Measurements from ENCODE around the gene MUC5AC. TPM values are rescaled to one million over a fixed set of nuclear protein-coding genes. Genes with fewer than 3 reads are reported as not detected.

Gene MUC5AC
- total RNA-seq, 2 donors from 2014 or later = not detected

DNA sequence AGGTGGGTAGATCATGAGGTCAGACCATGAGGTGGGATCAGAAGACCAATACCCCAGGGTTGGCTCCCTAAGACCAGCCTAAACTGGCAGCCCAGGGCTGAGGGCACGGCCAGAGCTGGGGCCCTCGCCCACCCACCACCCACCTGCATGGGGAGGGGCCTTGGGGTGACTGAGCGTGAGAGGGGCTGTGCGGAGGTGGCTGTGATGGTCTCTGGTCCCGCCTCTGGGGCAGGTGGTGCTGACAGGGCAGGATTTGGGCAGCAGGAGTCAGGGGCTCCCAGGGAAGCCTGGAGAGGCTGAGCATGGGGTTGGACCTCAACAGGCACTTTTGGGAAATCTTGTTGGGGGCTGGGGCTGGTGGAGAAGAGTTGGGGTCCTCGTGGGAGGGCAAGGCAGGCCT, 39.8 kb upstream of the MUC5AC start:
- H3K27me3 Mint-ChIP-seq = peaks cover 5% of the 10 kb centered on the region
- H3K27ac Mint-ChIP-seq = no peak overlapping the region
- no peak for ATAC-seq
- no peak overlapping the region for H3K4me3 Mint-ChIP-seq
- DNase-seq = no peak
- H3K9me3 ChIP-seq (ENCODE audit: control insufficient read depth, low read length, poor library complexity, severe bottlenecking) = no peaks in the 10 kb centered on the region
- H3K36me3 Mint-ChIP-seq (ENCODE audit: low read depth) = no peaks in the 10 kb centered on the region
- H3K4me1 Mint-ChIP-seq = peaks cover 5% of the 10 kb centered on the region

- Mint-ChIP-seq H3K4me3 (no peak overlapping the region), H3K36me3 (ENCODE audit: low read depth) (no peaks in the 10 kb centered on the region), H3K27me3 (peaks cover 5% of the 10 kb centered on the region), H3K4me1 (peaks cover 5% of the 10 kb centered on the region), H3K27ac (no peak overlapping the region)
- ATAC-seq = no peak
- DNase-seq = no peak
- no peaks in the 10 kb centered on the region for H3K9me3 ChIP-seq (ENCODE audit: control insufficient read depth, low read length, poor library complexity, severe bottlenecking)
Observed at GRCh38 chr11:1118755-1119603, 38.8 kb upstream of the MUC5AC start.

DNA sequence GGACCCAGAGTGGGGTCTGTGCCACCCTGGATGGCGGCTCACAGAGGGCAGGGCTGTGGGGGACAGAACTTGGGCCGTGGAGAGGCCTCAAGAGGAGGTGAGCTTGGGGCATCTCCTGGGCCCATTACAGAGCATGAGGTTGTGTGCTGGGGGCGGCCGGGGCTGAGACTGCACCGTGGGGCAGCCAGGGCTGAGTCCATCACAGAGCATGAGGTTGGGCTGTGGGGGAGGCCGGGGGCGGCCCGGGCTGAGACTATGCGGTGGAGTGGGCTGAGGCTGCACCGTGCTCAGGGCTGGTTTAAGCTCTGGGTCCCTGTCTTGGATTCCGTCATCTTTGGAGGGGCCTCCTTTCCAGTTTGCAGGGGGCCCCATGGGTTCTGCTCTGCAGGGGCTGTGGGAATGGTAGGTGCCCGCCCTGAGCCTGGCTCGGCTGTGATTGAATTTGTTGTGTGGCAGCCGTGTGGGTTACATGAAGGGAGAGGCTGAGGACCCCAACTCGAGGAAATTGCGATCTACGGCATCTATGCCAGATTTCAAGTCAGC, 38.1 kb upstream of the MUC5AC start:
- H3K36me3 Mint-ChIP-seq (ENCODE audit: low read depth) = no peaks in the 10 kb centered on the region
- H3K4me3 Mint-ChIP-seq = no peak overlapping the region
- DNase-seq (no peak), ATAC-seq (no peak)
- H3K27me3 Mint-ChIP-seq = peaks cover 5% of the 10 kb centered on the region
- no peak overlapping the region for H3K27ac Mint-ChIP-seq
- H3K9me3 ChIP-seq (ENCODE audit: control insufficient read depth, low read length, poor library complexity, severe bottlenecking) = no peaks in the 10 kb centered on the region
- H3K4me1 Mint-ChIP-seq = peaks cover 1% of the 10 kb centered on the region

GRCh38 chr11:1120532-1121330, 37.0 kb upstream of the MUC5AC start:
- H3K36me3 Mint-ChIP-seq (ENCODE audit: low read depth) = no peaks in the 10 kb centered on the region
- H3K4me3 Mint-ChIP-seq = no peak overlapping the region
- no peak for DNase-seq
- no peaks in the 10 kb centered on the region for H3K4me1 Mint-ChIP-seq
- peaks cover 5% of the 10 kb centered on the region for H3K27me3 Mint-ChIP-seq
- no peaks in the 10 kb centered on the region for H3K9me3 ChIP-seq (ENCODE audit: control insufficient read depth, low read length, poor library complexity, severe bottlenecking)
- ATAC-seq = no peak
- no peak overlapping the region for H3K27ac Mint-ChIP-seq

DNA sequence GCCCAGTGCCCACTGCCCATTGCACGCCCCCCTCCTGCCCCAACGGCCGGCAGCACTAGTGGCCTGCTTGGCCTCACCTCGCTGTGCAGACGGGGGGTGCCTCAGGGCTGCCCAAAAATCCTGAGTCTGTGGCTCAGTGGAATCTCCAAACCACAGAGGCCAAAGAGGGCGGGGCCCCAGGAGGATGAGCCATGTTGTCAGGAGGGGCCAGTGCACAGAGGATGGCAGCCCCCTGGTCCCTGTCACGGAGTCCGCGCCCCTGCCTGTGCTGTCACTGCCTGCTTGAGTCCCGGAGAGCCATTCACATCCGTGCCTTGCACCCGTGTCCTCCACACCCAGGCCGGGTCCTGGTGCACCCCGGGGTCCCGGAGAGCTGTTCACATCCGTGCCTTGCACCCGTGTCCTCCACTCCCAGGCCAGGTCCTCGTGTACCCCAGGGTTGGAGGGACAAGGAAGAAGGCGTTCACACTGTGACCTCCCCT, 36.4 kb upstream of the MUC5AC start:
- no peak overlapping the region for H3K27ac Mint-ChIP-seq
- H3K9me3 ChIP-seq (ENCODE audit: control insufficient read depth, low read length, poor library complexity, severe bottlenecking) = no peaks in the 10 kb centered on the region
- no peaks in the 10 kb centered on the region for H3K36me3 Mint-ChIP-seq (ENCODE audit: low read depth)
- H3K27me3 Mint-ChIP-seq = peaks cover 5% of the 10 kb centered on the region
- ATAC-seq (no peak), DNase-seq (no peak)
- no peaks in the 10 kb centered on the region for H3K4me1 Mint-ChIP-seq
- no peak overlapping the region for H3K4me3 Mint-ChIP-seq

DNA sequence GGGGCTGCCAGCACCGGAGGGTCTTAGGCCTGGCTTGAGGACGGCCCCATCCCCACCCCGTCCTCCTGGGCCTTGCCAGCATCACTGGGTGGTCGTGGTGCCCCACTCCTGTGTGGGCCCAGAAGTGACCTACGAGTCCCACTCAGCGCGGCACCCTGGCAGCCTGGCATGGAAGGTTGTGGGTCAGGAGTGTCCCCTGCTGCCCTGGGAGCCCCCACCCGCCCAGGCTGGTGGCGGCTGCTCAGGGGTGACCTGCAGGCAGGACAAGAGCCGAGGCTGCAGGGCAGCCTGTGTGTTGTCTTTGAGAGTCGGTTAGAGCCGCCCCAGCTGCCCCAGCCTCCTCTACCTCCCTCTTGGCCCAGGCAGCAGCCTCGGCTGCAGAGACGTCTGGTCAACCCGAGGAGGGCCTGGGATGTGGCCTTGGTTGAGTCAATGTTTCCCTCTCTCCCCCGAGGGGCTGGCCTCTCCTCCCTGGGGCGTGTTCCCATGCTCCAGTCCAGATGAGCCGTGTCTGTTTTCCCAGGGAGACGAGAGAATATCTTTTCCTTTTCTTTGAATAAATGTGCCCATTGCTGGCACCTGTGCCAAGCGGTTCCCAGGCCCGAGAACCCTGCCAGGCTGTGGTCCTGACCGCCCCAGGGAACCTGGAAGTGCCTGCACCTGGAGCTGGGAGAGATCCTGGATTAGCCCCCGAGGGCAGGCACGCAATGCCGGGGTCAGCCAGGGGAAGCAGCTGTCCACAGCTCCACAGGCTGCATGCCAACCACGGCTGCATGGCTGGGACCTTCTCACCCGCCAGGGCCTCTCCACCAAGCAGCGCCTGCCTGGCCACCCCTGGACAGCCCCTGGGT, 35.7 kb upstream of the MUC5AC start:
- Mint-ChIP-seq H3K27me3 (no peaks in the 10 kb centered on the region), H3K4me3 (no peak overlapping the region), H3K36me3 (ENCODE audit: low read depth) (no peaks in the 10 kb centered on the region), H3K27ac (no peak overlapping the region), H3K4me1 (no peaks in the 10 kb centered on the region)
- H3K9me3 ChIP-seq (ENCODE audit: control insufficient read depth, low read length, poor library complexity, severe bottlenecking) = no peaks in the 10 kb centered on the region
- DNase-seq (no peak), ATAC-seq (no peak)

DNA sequence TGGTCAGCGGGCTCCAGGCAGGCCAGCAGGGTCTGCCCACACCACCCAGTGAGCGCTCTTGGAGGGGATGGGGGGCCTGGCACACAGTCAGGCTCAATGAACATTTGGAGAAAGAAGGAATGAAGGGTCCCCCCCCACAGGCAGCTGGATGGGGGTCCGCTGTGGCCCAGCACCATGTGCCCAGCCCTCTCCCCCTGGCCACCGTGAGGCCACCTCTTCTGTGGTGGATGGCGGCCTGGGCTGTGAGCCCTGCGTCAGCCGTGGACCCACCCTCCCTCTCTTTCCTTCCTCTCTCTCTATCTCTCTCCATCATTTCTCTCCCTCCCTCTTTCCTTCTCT, 35.1 kb upstream of the MUC5AC start:
- H3K36me3 Mint-ChIP-seq (ENCODE audit: low read depth) = no peaks in the 10 kb centered on the region
- ATAC-seq (no peak), DNase-seq (no peak)
- H3K27ac Mint-ChIP-seq = no peak overlapping the region
- no peaks in the 10 kb centered on the region for H3K9me3 ChIP-seq (ENCODE audit: control insufficient read depth, low read length, poor library complexity, severe bottlenecking)
- H3K4me1 Mint-ChIP-seq = no peaks in the 10 kb centered on the region
- H3K27me3 Mint-ChIP-seq = no peaks in the 10 kb centered on the region
- no peak overlapping the region for H3K4me3 Mint-ChIP-seq

DNA sequence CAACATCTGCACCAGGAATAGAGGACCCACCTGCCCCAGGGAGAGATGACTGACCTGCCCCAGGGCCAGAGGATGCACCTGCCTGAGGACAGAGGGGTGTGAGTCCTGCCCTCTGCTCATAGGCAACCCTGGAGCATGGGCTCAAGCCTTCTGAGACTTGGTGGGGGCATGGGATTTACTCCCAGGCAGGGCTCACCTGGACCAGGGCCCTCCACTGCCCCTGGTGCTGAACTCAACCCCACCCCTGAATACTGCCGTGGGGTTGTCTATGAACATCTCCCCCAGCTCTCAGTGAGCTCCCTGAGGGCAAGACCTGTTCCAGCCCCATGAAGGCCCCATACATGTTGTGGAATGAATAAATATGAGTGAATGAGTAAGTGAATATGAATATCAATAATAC, 33.8 kb upstream of the MUC5AC start:
- Mint-ChIP-seq H3K4me1 (no peaks in the 10 kb centered on the region), H3K27me3 (no peaks in the 10 kb centered on the region), H3K36me3 (ENCODE audit: low read depth) (no peaks in the 10 kb centered on the region), H3K4me3 (no peak overlapping the region), H3K27ac (no peak overlapping the region)
- DNase-seq (no peak), ATAC-seq (no peak)
- no peaks in the 10 kb centered on the region for H3K9me3 ChIP-seq (ENCODE audit: control insufficient read depth, low read length, poor library complexity, severe bottlenecking)

GRCh38 chr11:1125803-1126202, 31.9 kb upstream of the MUC5AC start:
- H3K9me3 ChIP-seq (ENCODE audit: control insufficient read depth, low read length, poor library complexity, severe bottlenecking) = no peaks in the 10 kb centered on the region
- DNase-seq (no peak), ATAC-seq (no peak)
- no peaks in the 10 kb centered on the region for H3K36me3 Mint-ChIP-seq (ENCODE audit: low read depth)
- no peaks in the 10 kb centered on the region for H3K4me1 Mint-ChIP-seq
- no peak overlapping the region for H3K27ac Mint-ChIP-seq
- H3K27me3 Mint-ChIP-seq = no peaks in the 10 kb centered on the region
- H3K4me3 Mint-ChIP-seq = no peak overlapping the region

DNA sequence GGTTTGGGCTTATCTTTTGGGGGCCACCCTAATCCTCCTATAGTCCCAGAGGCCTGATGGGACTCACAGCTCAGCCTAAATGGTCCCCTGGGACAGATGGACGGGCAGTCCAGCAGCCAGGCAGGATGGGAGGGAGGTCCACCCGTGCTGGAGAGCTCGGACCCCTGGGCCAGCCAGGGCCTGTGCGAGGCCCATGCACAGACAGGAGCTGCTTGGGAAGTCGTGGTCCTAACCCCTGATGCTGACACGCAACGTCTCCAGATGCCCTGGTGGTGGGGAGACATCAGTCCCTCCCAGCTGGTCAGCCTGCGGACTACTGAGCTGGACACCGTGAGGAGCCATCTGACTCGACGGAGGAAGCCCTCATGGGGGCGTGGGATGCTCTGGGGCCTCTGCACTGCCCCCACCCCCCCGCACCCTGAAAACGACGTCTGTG, 31.2 kb upstream of the MUC5AC start:
- Mint-ChIP-seq H3K27me3 (peaks cover 2% of the 10 kb centered on the region), H3K27ac (no peak overlapping the region), H3K4me3 (no peak overlapping the region), H3K4me1 (no peaks in the 10 kb centered on the region), H3K36me3 (ENCODE audit: low read depth) (peaks cover under 1% of the 10 kb centered on the region)
- H3K9me3 ChIP-seq (ENCODE audit: control insufficient read depth, low read length, poor library complexity, severe bottlenecking) = no peaks in the 10 kb centered on the region
- no peak for DNase-seq
- no peak for ATAC-seq

DNA sequence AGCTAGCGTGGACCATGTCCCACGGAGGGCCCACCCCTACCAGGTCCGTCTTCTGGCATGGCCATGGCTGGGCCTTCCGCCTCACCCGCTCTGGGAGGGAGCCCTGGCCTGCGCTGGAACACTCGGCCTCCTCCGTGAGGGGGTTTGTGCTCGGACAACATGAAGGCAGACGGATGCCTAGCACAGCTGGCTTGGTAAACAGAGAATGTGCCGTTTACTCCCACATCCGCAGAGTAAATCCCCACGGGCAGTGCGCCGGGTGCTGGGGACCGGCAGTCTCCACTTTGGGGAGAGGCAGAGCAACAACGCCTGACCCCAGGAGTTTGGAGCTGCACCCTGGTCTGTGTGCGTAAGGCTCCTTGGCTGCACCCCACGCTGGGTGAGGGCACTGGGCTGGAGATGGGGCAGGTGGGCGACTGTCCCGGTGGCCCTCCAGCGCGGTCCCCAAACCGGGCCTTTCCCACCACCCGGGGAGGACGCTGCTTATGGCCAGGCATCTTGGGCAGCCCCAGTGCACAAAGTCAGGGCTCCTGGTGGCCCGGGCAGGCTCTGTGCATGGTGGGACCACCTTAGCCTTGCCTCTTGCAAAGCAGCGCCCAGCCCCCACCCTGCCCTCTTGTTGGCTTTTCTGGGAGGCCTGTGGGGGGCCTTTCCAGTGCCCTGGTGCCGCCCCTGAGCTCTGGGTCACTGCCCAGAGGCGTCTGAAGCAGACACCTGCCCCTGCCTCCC, 30.7 kb upstream of the MUC5AC start:
- H3K4me1 Mint-ChIP-seq = no peaks in the 10 kb centered on the region
- no peak for ATAC-seq
- no peak for DNase-seq
- peaks cover 4% of the 10 kb centered on the region for H3K36me3 Mint-ChIP-seq (ENCODE audit: low read depth)
- H3K9me3 ChIP-seq (ENCODE audit: control insufficient read depth, low read length, poor library complexity, severe bottlenecking) = no peaks in the 10 kb centered on the region
- H3K4me3 Mint-ChIP-seq = no peak overlapping the region
- H3K27ac Mint-ChIP-seq = no peak overlapping the region
- H3K27me3 Mint-ChIP-seq = peaks cover 8% of the 10 kb centered on the region

DNA sequence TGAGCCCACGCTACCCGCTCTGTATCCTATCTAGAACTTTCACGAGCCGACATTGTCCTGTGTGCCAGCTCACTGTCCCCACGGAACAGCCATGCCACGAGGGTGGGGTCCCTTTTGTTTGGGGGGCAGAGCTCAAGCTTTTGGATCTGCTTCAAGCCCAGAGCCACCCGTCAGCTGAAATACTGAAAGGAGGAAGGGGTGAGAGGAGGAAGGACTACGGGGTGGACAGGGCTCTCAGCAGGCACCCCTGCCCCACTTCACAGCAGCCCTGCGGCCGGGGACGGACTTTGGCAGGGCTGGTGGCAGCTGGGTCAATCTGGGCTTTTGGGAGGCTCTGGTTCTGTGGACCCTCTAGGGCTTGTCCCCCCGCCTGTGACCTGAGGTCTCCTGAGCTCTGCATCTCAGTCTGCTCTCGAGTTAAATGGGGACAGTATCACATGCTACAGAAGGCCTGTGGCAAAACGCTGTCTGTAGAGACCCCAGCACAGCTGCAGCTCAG, 30.0 kb upstream of the MUC5AC start:
- H3K36me3 Mint-ChIP-seq (ENCODE audit: low read depth) = peaks cover 4% of the 10 kb centered on the region
- H3K4me1 Mint-ChIP-seq = no peaks in the 10 kb centered on the region
- DNase-seq = no peak
- peaks cover 10% of the 10 kb centered on the region for H3K27me3 Mint-ChIP-seq
- no peak overlapping the region for H3K4me3 Mint-ChIP-seq
- H3K9me3 ChIP-seq (ENCODE audit: control insufficient read depth, low read length, poor library complexity, severe bottlenecking) = no peaks in the 10 kb centered on the region
- no peak for ATAC-seq
- no peak overlapping the region for H3K27ac Mint-ChIP-seq
